Osteocyte (in vitro differentiated cells): ENCODE results near the gene CHCHD1. TPM values are rescaled to one million over a fixed set of nuclear protein-coding genes. Genes with fewer than 3 reads are reported as not detected.
"Not testable (repeated sequence)": the region's sequence is repeated elsewhere in the genome, so short reads cannot be mapped to it uniquely, and the experiment has no call there.

Experiments used
- DNase-seq: peaks from one replicate; pipeline ENCODE4 v3.0.0; 2021; ENCODE audit warnings: mixed read lengths; ENCODE audit not compliant: unreplicated experiment; ENCODE audit errors: extremely low spot score
- H3K27ac Mint-ChIP-seq: one replicate; pipeline ENCODE4 v1.8.0; 2021; ENCODE audit warnings: mild to moderate bottlenecking, mixed read lengths; ENCODE audit not compliant: unreplicated experiment
- H3K27me3 Mint-ChIP-seq: one replicate; pipeline ENCODE4 v1.8.0; 2021; ENCODE audit warnings: mixed read lengths; ENCODE audit not compliant: unreplicated experiment
- H3K36me3 Mint-ChIP-seq: one replicate; pipeline ENCODE4 v1.8.0; 2021; ENCODE audit warnings: mixed read lengths; ENCODE audit not compliant: unreplicated experiment
- H3K4me1 Mint-ChIP-seq: one replicate; pipeline ENCODE4 v1.8.0; 2021; ENCODE audit warnings: mixed read lengths; ENCODE audit not compliant: unreplicated experiment
- H3K4me3 Mint-ChIP-seq: one replicate; pipeline ENCODE4 v1.8.0; 2021; ENCODE audit warnings: mild to moderate bottlenecking, moderate library complexity, mixed read lengths; ENCODE audit not compliant: unreplicated experiment
- H3K9me3 Mint-ChIP-seq: one replicate; pipeline ENCODE4 v1.8.0; 2021; ENCODE audit warnings: mixed read lengths; ENCODE audit not compliant: unreplicated experiment
- CTCF ChIP-seq: fragments of 200-600 bp; sonication (generic); IDR thresholded peaks from 2 replicates; pipeline ENCODE4 v1.5.0; 2021; ENCODE audit warnings: antibody characterized with exemption, mild to moderate bottlenecking, moderate library complexity
- total RNA-seq: library from RNA; stranded (reverse); gene quantifications from 2 replicates; pipeline ENCODE4 v1.2.1, GENCODE V29; 2021

The CHCHD1 gene
- total RNA-seq, 1 donor from 2014 or later: 22.3 TPM

GRCh38 chr10:73781548-73781878 lies 335 bp upstream of the CHCHD1 start:
- TF ChIP-seq CTCF: no peak
- DNase-seq: no peak
- H3K4me3 Mint-ChIP-seq: peak overlapping the region; percentile 97
- no peaks in the 10 kb centered on the region for H3K27me3 Mint-ChIP-seq
- H3K9me3 Mint-ChIP-seq: no peaks in the 10 kb centered on the region
- H3K4me1 Mint-ChIP-seq: peaks cover 42% of the 10 kb centered on the region
- H3K27ac Mint-ChIP-seq: peak overlapping the region; percentile 99
- H3K36me3 Mint-ChIP-seq: peaks cover 6% of the 10 kb centered on the region

GRCh38 chr10:73782749-73783085 lies 869 bp downstream of the CHCHD1 start:
- no peak for TF ChIP-seq CTCF
- H3K4me1 Mint-ChIP-seq: peaks cover 51% of the 10 kb centered on the region
- peaks cover 4% of the 10 kb centered on the region for H3K36me3 Mint-ChIP-seq

DNA sequence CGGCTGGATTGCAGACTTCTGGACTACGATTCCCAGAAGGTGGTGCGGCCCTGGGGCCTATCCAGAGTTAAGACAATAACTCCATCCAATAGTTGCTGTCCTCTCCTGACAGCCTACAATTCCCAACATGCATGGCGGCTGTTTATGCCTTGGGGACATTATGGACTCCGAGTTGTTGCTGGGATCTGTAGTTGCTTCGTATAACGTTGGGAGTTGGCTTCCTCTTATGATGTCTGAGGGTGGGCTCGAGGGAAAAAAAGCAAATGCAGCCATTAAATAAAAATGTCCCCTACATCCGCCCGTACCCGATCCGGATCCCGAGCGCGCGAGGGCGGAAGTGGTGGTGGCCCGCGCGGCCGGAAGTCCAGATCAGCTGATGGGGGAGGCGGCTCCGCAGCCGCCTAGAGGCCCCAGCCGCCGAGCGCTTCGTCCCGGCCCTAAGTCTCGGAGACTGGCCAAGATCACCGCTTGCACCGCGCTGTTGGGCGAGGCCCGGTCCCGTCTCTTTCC lies 3.4 kb downstream of the CHCHD1 start, which contains the start of gene ZSWIM8:
Gene ZSWIM8 (plus strand): TSS at position 396 of the 510 bp plus-strand sequence. CDS start 273 bp downstream, outside the sequence.
- peaks cover 50% of the 10 kb centered on the region for H3K4me1 Mint-ChIP-seq

More at GRCh38 chr10:73782749-73783085, 869 bp downstream of the CHCHD1 start:
- Mint-ChIP-seq H3K27ac (peak overlapping the region; percentile 99), H3K4me3 (peak overlapping the region; percentile 97), H3K27me3 (no peaks in the 10 kb centered on the region), H3K9me3 (no peaks in the 10 kb centered on the region)
- no peak for DNase-seq

DNA sequence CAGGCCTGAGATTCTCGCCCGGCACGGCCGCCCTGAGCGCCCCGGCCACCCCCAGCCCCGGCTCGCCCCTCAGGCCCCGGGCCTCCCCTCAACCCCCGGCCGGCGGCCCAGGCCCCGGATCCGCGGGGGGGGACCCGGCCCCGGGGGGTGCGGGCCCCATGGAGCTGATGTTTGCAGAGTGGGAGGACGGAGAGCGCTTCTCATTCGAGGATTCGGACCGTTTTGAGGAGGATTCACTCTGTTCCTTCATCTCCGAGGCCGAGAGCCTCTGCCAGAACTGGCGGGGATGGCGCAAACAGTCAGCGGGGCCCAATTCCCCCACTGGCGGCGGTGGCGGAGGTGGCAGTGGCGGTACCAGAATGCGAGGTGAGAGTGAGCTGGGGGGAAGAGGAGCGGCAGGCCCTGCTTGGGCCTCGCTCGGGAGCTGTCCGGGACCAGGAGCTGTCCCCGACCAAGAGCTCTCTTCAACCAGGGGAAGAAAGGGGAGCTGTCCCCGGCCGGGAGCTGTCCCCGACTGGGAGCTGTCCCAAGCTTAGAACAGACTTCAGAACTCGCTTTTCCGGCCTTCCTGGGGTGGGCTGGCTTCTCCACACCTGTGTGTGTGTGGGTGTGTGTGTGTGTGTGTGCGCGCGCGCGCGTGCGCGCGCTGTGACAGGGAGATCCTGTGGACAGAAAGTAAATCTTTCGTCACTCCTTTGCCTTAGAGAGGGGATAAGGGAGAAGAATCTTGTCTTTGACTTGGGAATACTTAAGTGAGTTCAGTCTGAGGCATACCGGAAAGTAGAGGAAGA lies 4.1 kb downstream of the CHCHD1 start:
- DNase-seq: no peak
- Mint-ChIP-seq H3K27me3 (no peaks in the 10 kb centered on the region), H3K4me1 (peaks cover 45% of the 10 kb centered on the region), H3K27ac (peak overlapping the region; percentile 100), H3K4me3 (peak overlapping the region; percentile 96), H3K36me3 (peaks cover 17% of the 10 kb centered on the region), H3K9me3 (no peaks in the 10 kb centered on the region)
- TF ChIP-seq CTCF: no peak

More for the DNA sequence above, 3.4 kb downstream of the CHCHD1 start, which contains the start of gene ZSWIM8:
- peak within 1 kb of the TSS; percentile 100 for H3K27ac Mint-ChIP-seq
- TF ChIP-seq CTCF: no peak
- H3K27me3 Mint-ChIP-seq: no peaks in the 10 kb centered on the region
- H3K9me3 Mint-ChIP-seq: no peaks in the 10 kb centered on the region
- H3K36me3 Mint-ChIP-seq: peaks cover 13% of the 10 kb centered on the region
- peak; percentile 94 for DNase-seq
- peak within 1 kb of the TSS; percentile 96 for H3K4me3 Mint-ChIP-seq

DNA sequence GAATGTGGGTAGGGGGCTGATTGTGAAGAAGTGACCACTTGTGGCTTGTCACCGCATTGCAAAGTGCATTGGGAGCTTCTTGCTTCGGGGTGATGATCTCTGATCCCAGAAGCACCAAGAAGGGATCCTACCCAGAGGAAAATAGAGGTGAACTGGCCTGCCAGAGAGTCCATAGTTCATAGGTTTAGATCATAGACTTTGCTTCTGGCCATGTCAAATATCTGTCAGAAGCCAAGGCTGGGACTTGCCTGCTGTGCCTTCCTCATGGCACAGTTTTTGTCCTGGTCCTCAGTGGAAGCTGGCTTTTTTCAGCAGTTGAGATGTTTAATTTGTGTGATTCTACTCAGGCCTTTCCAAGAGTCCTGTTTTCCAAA lies 4.7 kb downstream of the CHCHD1 start:
- H3K27ac Mint-ChIP-seq: peak overlapping the region; percentile 92
- H3K9me3 Mint-ChIP-seq: no peaks in the 10 kb centered on the region
- H3K4me3 Mint-ChIP-seq: peak overlapping the region; percentile 96
- no peak for DNase-seq
- H3K27me3 Mint-ChIP-seq: no peaks in the 10 kb centered on the region
- H3K4me1 Mint-ChIP-seq: peaks cover 43% of the 10 kb centered on the region
- no peak for TF ChIP-seq CTCF
- H3K36me3 Mint-ChIP-seq: peaks cover 23% of the 10 kb centered on the region

- Mint-ChIP-seq H3K36me3 (peaks cover 24% of the 10 kb centered on the region), H3K4me3 (peak overlapping the region; percentile 96), H3K4me1 (peaks cover 40% of the 10 kb centered on the region)
- H3K9me3 Mint-ChIP-seq, H3K27ac Mint-ChIP-seq, H3K27me3 Mint-ChIP-seq, DNase-seq: not testable (repeated sequence)
Measured at GRCh38 chr10:73787031-73787800, 5.4 kb downstream of the CHCHD1 start.
